Measurements from ENCODE around the gene PDE3B.
"Not testable (repeated sequence)": the region's sequence is repeated elsewhere in the genome, so short reads cannot be mapped to it uniquely, and the experiment has no call there.

Gene PDE3B

DNA sequence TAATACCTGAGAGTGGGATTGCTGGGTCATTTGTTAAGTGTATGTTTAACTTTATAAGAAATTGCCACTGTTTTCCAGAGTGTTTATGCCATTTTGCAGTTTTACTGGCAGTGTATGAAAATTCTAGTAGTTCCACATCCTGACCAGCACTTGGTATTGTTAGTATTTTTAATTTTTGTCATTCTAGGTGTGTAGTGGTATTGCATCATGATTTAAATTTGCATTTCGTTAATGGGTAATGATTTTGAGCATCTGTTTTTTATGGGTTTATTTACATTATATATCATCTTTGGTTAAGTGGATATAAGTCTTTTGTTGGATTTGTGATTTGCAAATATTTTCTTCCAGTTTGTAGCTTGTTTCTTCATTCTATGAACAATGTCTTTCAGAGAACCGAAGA is 34.7 kb downstream of the PDE3B start:
- DNase-seq, result no peak

DNA sequence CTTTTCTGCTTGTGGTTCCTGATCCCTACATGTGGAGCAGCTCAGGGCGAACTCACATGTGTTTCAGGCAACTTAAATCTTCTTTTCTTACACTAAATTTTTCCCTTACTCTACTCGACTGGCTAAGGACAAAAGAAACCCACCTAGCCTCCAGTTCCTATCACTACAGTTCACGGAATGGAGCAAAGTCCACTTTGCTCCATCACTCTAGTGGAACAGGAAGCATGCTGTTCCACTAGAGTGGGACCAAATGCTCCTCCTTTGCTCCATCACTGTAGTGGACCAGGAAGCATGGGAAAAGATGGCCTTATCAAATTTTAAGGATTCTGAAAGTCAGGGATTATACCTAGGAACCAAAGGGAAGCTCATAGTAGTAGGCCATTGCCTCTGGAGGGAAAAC is 36.1 kb downstream of the PDE3B start:
- no peak for DNase-seq

DNA sequence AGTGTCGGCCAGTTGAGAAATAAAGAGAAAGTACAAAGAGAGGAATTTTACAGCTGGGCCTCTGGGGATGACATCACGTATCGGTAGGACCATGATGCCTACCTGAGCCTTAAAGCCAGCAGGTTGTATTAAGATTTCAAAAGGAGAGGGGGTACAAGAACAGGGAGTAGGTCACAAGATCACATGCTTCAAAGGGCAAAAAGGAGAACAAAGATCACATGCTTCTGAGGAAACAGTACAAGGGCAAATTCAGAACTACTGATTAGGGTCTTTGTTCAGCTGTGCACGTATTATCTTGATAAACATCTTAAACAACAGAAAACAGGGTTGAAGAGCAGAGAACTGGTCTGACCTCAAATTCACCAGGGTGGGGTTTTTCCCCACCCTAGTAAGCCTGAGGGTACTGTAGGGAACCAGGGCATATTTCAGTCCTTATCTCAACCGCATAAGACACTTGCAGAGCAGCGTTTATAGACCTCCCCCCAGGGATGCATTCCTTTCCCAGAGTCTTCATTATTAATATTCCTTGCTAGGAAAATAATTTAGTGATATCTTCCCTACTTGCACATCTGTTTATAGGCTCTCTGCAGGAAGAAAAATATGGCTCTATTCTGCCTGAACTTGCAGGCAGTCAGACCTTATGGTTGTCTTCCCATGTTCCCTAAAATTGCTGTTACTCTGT is 40.8 kb downstream of the PDE3B start:
- not testable (repeated sequence) for DNase-seq

DNA sequence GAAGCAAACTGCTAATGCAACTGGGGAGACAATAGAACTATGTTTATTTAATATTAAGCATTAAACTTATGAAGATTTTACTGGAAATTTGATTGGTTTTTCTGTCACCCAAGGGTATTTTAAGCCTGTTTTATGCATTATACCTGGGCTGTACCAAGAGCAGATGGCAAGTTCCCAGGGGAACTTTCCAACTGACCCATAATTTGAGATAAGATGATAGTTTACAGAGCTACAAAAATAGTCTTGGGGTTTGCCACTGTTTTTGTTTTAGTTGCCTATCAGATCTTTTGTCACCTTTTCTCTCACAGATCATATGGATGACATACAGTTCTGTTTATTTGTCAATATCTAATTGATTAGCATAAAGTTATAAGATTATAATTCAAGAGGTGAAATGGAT is 43.9 kb downstream of the PDE3B start:
- DNase-seq, result no peak

DNA sequence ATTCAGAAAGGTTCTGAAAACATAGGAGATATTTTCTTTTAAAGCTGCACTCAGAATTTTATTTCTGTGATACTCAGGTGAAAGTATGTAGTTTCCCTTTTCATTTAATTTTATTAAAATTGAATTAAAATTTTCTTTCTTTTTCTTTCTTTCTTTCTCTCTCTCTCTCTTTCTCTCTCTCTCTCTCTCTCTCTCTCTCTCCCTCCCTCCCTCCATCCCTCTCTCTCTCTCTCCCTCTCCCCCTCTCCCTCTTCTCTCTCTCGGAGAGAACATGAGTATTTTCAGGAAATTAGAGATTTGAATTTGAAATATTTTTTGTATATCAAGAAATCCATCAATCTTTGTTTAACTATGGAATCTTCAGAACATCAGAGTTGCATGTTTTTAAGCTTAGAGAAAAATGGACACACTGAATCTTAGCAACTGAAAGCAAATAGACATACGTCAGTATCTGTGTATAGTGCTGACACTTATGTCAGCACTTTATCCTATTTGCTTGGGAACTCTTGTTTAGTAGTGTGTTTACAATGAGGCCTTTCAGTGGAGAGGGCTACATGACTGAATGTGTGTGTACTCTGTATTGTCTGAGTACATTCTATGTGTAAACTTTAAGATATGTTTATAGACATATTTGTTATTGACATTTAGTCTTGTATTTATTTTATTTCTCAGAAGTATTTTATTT is 44.5 kb downstream of the PDE3B start:
- no peak for DNase-seq

DNA sequence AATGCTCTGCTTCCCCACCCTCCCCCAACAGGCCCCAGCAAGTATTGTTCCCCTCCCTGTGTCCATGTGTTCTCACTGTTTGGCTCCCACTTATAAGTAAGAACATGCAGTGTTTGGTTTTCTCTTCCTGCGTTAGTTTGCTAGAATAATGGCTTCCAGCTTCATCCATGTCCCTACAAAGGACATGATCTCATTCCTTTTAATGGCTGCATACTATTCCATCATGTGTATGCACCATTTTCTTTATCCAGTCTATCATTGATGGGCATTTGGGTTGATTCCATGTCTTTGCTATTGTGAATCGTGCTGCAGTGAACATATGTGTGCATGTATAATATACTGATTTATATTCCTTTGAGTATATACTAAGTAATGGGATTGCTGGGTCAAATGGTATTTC is 52.1 kb downstream of the PDE3B start:
- DNase-seq, result not testable (repeated sequence)

DNA sequence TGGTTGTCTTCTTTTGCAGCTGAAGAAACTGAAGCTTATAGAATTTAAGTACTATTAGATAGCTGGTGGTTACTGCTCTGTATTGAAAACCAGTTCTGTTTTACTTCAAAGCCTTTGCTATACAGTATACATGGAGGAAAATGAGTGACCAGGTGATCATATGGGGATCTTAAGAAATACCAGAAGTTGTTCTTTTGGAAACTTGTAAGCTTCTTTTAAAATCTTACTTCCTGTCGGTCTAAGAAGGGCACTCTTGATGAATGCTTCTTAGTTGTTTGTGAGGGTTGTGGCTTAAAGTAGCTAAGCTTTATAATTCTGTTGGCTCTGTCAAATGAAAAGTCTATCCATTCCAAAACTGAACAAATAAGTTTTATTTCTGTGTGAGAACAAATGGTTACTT is 55.2 kb downstream of the PDE3B start:
- DNase-seq, result no peak

DNA sequence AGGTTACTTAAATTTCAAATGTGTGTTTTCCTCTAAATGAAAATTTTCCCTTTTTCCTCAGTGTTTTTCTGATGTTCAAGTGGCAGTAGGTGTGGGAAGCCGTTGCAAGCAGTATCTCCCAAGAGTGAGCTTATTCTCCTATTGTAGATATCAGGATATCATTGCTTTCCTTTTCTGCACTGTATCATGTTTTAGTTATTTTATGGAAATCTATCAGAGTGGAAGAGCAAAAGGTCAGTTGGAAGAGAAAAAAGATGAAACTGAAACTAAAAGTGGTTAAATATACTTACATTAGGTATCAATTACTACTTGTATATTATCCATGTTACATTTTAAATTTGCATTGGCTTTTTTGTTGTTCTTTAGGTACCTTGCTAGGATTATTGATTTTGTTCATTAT is 57.0 kb downstream of the PDE3B start:
- DNase-seq, result no peak

DNA sequence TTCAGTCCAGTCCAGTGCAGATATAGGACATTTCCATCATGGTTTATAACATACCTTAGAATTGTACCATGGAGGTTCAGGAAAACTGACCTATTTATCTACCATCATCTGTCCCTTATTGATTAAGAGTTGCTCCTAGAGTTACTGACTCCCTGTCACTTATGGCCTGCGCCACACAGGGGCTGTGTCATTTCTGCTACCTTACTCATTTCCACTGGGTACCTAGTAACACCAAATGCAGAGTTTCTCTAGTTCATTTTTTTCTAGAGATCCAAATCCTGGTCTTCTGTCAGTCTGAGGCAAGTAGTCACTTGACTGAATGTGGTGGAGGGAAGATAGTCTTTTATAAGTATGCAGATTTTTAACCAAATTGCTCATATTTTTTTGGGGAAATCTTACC is 59.2 kb downstream of the PDE3B start:
- no peak for DNase-seq

DNA sequence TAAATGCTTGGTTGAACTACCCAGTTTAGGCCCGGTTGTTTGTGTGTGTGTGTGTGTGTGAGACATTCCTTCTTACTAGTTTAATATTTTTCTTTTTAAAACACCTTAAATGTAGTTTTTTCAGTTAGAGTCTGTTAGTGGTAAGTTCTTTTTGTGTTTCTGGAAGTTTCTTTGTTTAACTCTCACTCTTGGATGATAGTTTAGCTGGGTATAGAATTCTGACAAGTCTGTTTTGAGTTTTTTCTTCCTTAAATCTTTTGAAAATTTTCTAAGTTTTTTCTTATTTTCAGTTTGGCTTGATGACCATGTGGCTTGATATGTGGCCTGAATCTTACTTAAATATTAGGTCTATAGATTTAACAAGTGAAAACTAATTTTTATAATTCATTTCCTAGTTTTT is 60.1 kb downstream of the PDE3B start:
- DNase-seq, result no peak

DNA sequence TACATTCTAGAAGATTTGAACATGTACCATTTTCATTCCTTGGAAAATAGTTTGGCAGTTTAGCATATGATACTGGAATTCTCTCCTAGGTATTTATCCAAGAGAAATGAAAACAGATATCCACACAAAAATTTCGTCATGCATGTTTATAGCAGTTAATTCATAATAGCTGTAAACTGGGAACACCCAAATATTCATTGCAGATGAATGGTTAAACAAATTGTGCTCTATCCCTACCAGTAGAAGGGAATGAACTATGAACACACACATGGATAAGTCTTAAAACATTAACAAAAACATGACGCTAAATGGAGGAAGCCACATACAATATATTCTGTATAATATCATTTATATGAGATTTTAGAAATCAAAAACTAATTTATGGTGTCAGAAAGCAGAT is 61.5 kb downstream of the PDE3B start:
- no peak for DNase-seq

DNA sequence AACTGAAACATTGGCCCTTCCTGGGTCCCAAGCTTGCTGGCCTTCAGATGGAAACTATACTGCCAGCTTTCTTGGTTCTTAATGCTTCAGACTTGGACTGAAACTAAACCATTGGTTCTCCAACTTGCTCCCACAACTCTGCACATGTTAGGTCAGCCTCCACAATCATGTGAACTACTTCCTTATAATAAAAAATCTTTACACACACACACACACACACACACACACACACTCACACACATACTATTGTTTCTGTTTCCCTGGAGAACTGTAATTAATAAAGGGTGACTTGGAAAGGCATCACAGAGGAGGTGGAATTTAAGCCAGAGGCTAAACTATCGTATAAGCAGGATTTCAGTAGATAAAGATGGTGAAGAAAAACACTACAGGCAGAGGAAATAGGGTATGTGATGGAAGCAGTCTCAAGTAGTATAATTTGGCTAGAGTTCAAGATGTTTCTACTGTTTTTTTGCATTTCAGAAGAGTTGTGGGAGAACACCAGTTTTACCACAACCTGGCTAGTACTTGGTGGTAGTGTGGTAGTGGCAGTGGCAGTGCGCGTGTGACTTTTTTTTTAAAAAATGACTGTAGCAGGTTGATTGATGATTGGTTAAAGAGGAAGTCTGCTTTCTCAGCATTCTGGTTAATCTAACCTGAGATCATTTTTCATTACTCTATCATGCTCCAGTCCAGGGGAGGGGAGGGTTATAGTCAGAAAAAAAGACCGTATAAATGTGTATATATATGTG is 70.1 kb downstream of the PDE3B start:
- no peak for DNase-seq

DNA sequence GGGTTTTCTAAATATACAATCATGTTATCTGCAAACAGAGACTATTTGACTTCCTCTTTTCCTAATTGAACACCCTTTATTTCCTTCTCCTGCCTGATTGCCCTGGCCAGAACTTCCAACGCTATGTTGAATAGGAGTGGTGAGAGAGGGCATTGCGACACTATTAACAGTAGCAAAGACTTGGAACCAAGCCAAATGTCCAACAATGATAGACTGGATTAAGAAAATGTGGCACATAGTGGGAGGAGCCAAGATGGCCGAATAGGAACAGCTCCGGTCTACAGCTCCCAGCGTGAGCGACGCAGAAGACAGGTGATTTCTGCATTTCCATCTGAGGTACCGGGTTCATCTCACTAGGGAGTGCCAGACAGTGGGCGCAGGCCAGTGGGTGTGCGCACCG is 72.1 kb downstream of the PDE3B start:
- DNase-seq, result not testable (repeated sequence)

DNA sequence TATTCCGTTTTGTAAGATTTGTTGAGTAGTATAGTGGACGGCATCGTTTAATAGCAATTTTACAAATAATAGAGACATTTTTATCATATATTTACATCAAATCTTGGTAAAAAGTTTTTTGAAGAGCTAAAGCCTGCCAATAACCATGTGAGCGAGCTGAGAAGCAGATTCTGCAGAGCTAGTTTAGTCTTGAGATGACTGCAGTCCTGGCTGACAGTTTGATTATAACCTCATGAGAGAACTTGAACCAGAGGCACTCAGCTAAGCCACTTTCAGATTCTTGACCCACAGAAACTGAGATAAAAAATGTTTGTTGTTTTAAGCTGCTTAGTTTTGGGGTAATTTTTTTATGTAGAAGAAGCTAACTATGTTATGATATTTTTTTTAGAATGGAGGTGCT is 78.9 kb downstream of the PDE3B start:
- DNase-seq, result no peak

DNA sequence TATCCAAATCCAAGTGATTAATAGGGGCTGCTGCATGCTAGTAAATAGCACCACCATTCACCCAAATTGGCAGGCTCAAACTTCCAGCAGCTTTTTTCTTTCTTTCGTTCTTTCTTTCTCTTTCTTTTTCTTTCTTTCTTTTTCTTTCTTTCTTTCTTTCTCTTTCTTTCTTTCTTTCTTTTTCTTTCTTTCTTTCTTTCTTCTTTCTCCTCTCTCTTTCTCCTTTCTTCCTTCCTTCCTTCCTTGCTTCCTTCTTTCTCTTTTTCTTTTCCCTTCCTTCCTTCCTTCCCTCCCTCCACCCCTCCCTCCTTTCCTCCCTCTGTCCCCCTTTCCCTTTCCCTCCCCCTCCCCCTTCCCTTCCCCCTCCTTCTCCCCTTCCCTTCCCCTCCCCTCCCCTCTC is 81.5 kb downstream of the PDE3B start:
- no peak for DNase-seq

DNA sequence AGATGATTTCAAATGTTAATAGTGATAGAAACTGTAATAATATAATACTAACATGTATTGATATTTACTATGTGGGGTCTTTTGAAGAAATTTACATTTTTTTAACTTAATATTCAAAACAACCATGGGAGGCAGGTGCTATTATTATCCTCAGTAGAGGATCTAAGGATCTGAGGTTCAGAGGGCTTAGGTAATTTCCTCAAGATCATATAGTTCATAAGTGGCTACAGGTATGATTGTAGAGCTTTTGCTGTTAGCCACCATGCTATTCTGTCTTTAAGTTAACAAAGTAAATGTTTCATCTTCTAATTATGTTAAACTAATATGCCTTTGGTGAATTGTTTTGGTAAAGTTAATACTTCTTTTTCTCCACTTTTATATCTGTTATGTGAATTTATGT is 83.6 kb downstream of the PDE3B start:
- DNase-seq, result no peak

DNA sequence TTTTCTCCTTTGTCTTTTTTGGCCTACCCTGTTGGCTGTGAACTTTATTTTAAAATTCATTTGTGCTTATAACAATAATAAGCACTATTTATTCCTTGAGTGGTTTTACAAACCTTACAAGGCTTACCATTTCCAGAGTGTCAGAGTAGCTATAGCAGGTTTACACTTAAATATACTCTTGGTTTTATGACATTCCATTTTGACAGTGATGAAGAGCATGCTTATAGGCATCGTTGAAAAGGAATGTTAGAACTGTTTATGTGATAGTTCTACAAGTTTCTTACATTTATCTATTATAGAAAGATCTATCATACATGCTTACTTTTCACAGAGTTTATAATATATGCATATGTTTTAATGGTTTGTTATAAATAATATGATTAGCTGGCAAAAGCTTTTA is 84.1 kb downstream of the PDE3B start:
- DNase-seq, result no peak

DNA sequence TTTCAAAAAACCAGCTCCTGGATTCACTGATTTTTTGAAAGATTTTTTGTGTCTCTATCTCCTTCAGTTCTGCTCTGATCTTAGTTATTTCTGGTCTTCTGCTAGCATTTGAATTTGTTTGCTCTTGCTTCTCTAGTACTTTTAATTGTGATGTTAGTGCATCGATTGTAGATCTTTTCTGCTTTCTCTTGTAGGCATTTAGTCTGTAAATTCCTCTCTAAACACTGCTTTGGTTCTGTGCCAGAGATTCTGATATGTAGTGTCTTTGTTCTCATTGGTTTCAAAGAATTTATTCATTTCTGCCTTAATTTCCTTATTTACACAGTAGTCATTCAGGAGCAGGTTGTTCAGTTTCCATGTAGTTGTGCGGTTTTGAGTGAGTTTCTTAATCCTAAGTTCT is 96.9 kb downstream of the PDE3B start:
- not testable (repeated sequence) for DNase-seq

DNA sequence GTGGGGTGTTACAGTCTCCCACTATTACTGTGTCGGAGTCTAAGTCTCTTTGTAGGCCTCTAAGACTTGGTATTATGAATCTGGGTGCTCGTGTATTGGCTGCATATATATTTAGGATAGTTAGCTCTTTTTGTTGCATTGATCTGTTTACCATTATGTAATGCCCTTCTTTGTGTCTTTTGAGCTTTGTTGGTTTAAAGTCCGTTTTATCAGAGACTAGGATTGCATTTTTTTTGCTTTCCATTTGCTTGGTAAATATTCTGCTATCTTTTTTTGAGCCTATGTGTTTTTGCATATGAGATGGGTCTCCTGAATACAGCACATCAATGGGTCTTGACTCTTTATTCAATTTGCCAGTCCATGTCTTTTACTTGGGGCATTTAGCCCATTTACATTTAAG is 97.6 kb downstream of the PDE3B start:
- no peak for DNase-seq

DNA sequence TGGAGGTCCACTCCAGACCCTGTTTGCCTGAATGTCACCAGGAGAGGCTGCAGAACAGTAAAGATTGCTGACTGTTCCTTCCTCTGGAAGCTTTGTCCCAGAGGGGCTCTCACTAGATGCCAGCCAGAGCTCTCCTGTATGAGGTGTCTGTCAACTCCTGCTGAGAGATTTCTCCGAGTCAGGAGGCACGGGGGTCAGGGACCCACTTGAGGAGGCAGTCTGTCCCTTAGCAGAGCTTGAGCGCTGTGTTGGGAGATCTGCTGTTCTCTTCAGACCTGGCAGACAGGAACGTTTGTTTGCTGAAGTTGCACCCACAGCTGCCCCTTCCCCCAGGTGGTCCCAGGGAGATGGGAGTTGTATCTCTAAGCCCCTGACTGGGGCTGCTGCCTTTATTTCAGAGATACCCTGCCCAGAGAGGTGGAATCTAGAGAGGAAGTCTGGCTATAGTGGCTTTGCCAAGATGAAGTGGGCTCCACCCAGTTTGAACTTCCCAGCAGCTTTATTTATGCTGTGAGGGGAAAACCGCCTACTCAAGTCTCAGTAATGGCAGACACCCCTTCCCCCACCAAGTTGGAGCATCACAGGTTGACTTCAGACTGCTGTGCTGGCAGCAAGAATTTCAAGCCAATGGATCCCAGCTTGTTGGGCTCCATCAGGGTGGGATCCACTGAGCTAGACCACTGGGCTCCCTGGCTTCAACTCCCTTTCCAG is 99.4 kb downstream of the PDE3B start:
- no peak for DNase-seq

DNA sequence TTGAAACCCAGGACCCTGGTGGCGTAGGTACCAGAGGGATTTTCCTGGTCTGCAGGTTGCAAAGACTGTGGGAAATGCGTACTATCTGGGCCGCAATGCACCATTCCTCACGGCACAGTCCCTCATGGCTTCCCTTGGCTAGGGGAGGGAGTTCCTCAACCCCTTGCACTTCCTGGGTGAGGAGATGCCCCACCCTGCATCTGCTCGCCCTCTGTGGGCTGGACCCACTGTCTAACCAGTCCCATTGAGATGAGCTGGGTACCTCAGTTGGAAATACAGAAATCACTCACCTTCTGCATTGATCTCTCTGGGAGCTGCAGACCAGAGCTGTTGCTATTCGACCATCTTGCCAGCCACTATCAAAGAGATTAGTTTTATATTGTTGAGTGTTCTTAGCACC is 100.1 kb downstream of the PDE3B start:
- not testable (repeated sequence) for DNase-seq

DNA sequence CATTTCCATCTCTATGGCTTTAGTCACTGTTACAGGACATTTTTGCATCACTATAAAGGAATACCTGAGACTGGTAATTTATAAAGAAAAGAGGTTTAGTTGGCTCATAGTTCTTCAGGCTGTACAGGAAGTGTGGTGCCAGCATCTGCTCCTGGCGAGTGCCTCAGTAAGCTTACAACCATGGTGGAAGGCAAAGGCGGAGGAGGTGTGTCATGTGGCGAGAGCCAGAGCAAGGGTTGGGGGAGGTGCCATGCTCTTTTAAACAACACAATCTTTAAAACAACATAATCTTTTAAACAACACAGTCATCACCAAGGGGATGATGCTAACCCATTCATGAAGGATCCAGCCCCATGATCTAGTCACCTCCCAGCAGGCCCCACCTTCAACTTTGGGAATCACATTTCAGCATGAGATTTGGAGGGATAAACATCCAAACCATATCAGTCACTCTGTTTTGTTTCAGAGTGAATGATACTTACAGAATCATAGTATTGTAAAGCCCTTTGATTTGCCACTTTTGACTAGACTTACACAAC is 103.3 kb downstream of the PDE3B start:
- no peak for DNase-seq

DNA sequence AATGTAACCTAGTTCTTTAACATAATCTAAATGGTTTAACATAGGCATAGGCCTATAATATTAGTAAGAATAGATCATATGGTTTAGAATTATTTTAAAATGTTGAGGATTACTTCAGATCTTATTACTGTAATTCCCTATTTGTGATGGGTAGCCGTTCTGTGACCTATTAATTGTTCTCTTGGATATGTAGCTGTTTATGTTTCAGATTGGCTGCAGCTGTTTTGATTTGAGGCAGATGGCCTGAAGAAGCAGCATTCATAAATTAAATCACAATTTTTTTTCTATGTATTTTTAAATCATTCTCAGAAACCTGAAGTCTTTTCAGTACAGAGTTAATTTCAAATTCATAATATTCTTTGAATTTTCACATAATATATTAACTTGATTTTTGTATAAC is 104.5 kb downstream of the PDE3B start:
- no peak for DNase-seq

Data from activated naive CD4-positive, alpha-beta T cell (primary cell).